Stimulated activated CD8-positive, alpha-beta memory T cell treated with anti-CD3 and anti-CD28 coated beads, Interleukin-15, amount 100 ng/mL, for 1 hour (primary cell): Measurements from ENCODE around the gene ZDHHC1.
"Not testable (repeated sequence)": the region's sequence is repeated elsewhere in the genome, so short reads cannot be mapped to it uniquely, and the experiment has no call there.

Experiments used
- DNase-seq: peaks from one replicate; pipeline ENCODE4 v3.0.0-alpha.2; 2020; ENCODE audit warnings: low read depth

Gene ZDHHC1

DNA sequence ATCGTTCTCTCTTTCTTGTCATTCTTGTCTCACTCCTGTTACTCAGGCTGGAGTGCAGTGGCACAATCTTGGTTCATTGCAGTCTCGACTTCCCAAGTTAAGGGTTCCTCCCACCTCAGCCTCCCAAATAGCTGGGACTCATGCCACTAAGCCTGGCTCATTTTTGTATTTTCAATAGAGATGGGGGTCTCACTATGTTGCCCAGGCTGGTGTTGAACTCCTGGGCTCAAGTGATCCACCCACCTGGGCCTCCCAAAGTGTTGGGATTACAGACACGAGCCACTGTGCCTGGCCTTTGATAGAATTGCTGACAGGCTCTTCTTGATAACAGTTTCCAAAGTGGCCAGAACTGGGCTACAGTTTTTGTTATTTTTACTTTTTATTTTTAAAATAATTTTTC is 55.2 kb downstream of the ZDHHC1 start:
- no peak for DNase-seq

DNA sequence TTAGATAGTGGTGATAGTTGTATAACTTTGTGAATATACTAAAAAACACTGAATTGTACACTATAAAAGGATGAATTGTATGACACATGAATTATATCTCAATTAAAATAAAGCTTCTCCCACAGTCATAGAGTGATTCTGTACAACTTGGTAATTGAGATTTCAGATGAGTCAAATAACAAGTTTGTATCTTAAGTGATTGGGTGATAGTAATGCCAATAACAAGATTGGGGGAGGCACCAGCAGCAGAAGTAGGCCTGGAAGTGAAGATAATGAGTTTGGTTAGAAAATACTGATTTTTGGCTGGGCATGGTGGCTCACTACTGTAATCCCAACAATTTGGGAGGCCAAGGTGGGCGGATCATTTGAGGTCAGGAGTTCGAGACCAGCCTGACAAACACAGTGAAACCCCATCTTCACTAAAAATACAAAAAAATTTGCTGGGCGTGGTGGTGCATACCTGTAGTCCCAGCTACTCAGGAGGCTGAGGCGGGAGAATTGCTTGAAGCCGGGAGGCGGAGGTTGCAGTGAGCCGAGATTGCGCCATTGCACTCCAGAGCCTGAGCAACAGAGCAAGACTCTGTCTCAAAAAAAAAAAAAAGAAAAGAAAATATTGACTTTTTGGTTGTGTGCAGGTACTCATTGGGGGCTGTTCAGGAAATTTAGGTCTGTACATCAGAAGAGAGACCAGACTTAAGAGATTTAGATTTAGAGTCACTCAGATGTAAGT is 56.6 kb downstream of the ZDHHC1 start:
- not testable (repeated sequence) for DNase-seq

DNA sequence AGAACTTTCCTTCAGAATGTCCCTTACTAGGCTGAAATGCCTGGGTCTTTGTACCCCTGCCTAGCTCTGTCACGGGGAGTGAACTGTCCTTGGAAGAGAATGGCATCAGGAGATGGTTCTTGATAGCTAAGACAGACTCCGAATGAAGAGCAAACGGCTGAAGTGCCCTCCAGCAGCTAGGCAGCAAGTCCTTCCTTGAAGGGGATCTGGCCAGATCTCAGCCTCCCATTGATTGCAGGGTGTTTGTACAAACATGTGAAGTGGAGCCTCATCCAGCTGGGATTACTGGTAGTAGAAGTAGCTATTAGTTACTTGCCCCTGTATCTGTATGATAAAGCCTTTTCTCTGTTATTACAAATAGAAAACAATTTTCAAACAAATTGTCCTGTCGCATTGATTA is 58.7 kb downstream of the ZDHHC1 start:
- no peak for DNase-seq

DNA sequence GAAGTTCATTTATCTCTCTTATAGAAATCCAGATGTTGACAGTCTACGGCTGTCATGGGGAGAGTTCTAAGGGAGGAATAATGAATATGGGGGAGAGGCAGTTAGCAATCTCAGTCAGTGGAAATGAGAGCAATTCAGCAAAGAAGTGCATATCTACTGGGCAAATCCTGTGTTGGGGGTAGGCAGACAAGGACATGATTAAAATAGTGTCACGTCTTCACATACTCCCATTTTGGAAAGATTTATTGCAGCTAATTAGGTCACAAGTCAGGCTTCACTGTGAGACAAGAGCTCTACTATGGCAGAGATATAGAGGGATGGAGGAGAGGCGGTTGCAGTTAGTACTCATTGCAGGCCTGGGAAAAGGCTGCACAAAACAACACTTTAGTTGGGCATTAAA is 59.9 kb downstream of the ZDHHC1 start:
- no peak for DNase-seq

DNA sequence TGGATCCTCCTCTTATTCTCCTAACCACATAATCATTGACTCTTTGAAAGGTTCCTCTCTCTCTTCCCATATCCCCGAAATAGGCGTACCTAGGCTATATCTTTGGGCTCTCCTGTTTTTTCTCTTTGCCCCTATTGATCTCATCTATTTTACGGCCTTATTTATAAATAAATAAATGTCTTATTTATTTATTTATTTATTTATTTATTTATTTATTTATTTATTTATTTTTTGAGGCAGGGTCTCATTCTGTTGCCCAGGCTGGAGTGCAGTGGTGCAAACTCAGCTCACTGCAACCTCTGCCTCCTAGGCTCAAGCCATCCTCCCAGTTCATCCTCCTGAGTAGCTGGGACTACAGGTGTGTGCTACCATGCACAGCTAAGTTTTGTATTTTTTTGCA is 63.8 kb downstream of the ZDHHC1 start:
- not testable (repeated sequence) for DNase-seq

DNA sequence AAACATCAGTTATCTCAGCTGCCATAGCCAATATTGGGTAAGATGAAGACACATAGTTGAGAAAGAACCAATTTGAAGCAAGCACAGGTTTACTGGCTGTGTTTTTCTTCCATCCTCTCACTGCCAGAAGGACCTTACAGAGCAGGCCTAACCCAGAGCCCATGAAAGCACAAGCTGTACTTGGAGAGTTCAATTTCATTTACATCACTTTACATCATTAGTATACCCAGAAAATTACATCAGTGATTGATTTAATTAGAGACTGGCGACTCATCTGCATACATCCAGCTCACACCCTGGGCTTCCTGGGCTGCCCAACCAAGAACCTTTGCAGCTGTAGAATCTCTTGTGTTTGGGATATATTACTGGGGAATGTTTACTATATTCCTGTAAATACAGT is 66.0 kb downstream of the ZDHHC1 start:
- no peak for DNase-seq

DNA sequence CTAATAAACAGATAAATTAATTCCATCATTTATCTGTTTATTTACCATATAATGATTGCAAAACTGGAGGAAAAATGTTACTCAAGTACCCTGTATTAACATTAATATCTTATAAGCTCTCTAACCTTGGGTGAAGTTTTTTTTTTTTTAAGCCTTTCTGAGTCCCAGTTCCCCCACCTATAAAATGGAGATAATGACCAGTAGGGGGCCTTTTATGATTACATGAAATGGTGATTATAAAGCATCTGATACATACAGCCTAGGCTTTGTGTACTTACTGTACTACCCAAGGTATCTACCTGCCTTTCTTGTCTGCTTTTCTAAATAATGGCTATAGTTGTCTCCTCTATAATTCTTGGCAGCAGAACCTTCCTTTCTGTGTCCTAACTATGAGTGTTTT is 67.1 kb downstream of the ZDHHC1 start:
- no peak for DNase-seq

DNA sequence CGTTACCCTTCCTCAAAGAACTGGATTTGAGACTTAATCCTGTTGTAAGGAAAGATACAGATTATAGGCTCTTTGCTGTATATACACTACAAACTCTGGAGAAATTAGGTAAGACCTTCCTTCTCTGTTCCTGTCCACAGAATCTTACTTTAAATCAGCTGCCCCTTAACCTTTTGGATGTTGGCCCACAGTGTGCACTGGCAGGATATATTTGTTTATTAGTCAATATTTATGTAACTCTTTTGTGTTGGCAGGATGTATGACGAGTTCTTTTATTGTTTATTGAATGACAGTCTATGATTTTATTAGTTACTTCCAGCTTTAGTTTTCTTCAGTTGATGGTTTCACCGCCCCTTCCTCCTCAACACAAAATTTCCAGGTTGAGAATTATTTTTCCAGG is 69.9 kb downstream of the ZDHHC1 start:
- DNase-seq = no peak

DNA sequence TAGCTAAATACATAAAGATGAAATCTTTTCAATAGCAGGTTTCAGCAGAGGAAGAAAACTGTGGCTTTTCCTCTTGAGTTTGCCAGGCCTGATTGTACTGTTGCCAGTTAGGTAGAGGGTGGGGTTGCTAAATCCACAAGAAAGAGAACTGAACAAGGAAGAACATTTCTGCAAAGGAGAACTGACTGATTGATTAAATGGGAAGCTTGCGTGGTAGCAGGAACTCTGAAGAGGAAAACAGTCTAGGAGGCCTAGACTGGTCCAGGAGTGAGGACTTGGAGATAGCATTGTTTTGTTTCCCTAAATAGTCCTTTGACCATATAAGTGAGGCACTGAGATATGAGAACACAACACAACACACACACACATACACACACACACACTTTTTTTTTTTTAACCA is 70.9 kb downstream of the ZDHHC1 start:
- no peak for DNase-seq
